GM11168 (cell line): ENCODE data around the gene PLEKHA8.

Experiments
- in situ Hi-C: fragments of 300-500 bp; cut with MboI; formaldehyde crosslinking; loops from one replicate; pipeline ENCODE4 v1.12.0; 2022; ENCODE audit warnings: low sequenced_read_pairs; ENCODE audit not compliant: unreplicated experiment

PLEKHA8 gene

DNA sequence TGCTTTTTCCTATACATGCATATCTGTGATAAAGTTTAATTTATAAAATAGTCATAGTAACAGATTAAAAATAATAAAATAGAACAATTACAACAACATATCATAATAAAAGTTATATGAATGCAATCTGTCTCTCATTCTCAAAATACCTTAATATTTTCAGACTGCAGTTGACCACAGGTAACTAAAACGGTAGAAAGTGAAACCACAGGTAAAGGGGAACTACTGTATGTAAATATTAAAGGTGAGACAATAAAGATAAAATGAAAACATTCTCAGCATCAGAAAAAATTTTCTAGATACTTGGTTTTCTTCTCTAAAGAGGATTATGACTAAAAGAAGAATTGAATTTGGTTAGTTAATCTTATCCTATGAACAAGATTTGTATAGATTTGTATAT, 7.7 kb upstream of the PLEKHA8 start:
- in situ Hi-C loops: no loop called here

DNA sequence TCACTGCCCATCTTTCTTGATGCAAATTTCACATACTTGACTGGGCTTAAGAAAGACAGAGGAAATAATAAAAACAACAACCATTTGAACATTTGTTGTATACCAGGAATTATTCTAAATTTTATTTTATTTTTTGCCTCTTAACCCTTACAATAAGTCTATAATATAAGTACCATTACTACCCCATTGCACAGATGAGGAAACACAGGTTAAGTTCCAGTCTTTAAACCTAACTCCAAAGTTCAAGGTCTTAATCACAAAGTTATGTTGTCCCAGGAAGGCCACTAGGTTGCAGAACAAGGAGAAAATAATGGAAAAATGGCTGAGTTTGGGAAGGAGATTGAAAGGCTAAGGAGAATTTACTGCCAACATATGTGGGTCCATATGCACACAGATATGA, 5.2 kb upstream of the PLEKHA8 start:
- in situ Hi-C loops: no loop called here

DNA sequence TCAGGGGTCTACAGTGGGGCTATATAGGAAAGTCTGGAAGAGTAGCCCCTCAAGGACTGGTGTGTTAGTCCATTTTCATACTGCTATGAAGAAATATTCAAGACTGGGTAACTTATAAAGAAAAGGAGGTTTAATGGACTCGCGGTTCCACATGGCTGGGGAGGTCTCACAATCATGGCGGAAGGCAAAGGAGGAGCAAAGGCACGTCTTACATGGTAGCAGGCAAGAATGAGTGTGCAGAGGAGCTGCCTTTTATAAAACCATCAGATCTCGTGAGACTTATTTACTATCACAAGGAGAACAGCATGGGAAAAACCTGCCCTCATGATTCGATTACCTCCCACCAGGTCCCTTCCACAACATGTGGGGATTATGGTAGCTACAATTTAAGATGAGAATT, 4.7 kb upstream of the PLEKHA8 start:
- in situ Hi-C loops: no loop called here

GRCh38 chr7:30026229-30027064, 1.8 kb upstream of the PLEKHA8 start, which contains the start of gene FKBP14:
TSS of gene FKBP14 (minus strand) at chr7:30026702. CDS start at chr7:30026508, 194 bp downstream.
- in situ Hi-C loops: no loop called here

- in situ Hi-C loops: no loop called here
Observed at GRCh38 chr7:30027065-30027456, 1.2 kb upstream of the PLEKHA8 start.

DNA sequence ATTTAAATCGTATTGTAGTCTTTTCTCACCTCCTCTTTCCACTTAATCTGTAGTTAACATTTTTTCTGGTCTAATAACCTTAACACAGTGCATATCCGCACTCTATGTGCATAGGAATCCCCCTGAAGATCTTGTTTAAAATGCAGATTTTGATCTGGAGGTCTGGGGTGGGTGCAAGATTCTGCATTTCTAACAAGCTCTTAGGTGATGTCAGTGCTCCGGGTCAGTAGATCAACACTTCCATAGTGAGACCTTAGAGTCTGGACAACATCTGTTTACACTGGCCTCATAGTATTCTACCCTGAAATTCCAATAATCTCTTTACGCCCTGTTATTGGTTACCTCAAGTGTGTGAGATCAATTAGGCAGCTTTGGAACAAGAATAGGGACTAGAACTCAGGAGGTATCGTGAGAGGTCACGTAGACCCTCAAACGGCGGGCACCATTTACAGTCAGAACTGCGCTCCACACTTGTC, 434 bp upstream of the PLEKHA8 start:
- in situ Hi-C loops: no loop called here

DNA sequence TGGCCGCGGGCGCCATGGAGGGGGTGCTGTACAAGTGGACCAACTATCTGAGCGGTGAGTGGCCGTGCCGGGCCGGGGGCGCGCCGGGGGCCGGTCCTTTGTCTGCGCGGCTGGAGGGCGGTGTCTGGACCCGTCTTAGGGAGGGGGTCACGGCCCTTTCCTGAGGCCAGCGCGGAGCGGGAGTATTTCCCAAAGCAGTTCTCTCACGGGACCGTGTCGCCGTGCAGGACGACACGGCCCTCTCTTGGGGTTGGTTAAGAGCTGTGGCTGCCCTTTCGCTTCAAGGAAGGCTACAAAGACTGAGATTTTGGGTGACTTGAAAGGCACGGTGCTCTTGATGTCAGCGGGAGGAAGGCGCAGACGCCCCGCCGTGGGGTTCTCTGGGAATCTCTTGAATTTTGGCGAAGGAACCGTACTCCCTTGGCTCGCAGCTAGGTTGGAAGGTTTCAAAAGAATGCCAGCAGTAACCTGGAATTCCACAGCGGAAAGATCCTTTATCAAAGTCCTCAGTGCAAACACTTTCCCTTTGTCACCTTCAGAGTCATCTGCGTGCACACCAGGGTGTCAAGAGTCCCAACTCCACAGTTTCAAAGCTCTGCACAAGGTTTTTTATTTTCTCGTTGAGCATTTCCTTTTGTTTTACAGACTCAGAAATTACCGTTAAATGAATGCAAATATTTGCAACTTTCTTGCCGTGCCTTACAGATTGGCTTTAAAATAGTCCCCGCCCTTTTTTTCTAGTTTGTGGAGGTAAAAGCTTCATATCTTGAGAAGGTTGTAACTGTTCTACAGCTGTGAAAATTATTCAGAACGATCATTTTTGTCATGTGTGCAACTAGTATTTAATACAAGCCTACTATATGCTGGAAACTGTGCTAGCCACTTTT, 780 bp downstream of the PLEKHA8 start:
- in situ Hi-C loops: no loop called here

DNA sequence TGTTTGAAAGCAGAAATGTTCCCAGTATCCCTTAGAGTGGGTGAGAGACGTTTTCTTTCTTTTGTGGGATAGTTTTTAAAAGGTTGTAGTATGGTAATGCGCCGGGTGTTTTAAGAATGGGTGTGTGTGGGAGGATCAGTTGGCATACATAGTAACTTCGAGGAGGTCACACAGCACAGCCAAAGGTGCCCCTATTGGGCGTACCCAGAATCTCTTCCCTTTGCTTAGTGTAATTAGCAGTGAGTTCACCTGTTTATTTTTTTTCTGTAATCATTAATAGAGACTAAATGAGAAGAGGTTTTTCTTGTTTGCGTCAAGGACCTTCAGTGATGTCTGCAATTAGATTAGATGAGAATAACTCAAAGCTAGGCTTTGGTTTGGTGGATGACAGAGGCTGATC, 1.5 kb downstream of the PLEKHA8 start:
- in situ Hi-C loops: no loop called here

GRCh38 chr7:30032310-30033125, 4.3 kb downstream of the PLEKHA8 start:
- in situ Hi-C loops: no loop called here

GRCh38 chr7:30034501-30034900, 6.3 kb downstream of the PLEKHA8 start:
- in situ Hi-C loops: no loop called here

- in situ Hi-C loops: no loop called here
Observed at GRCh38 chr7:30036220-30036619, 8.0 kb downstream of the PLEKHA8 start.

GRCh38 chr7:30038196-30038980, 10.2 kb downstream of the PLEKHA8 start:
- in situ Hi-C loops: no loop called here

- in situ Hi-C loops: no loop called here
Observed at GRCh38 chr7:30040938-30041337, 12.7 kb downstream of the PLEKHA8 start.

- in situ Hi-C loops: no loop called here
Observed at GRCh38 chr7:30041526-30042269, 13.5 kb downstream of the PLEKHA8 start.

- in situ Hi-C loops: no loop called here
Observed at GRCh38 chr7:30046127-30046770, 18.0 kb downstream of the PLEKHA8 start.

DNA sequence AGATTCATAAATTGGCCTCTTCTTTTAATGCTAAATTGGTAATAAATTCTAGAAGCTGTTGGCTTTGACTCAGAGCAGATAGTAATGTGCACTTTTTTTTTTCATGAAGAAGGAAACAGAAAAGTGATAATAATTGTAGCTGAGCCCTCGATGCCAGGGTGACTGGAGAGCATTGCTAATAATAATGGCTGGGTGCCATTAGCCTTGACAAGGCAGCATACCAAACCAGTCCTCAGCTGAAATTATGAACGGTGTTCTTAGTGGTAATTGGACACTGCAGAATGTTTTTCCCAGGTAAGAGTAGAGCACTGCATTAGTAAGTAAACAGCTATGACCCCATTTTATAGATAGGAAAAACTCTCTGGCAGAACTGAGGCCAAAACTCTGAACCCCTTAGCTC, 18.9 kb downstream of the PLEKHA8 start:
- in situ Hi-C loops: no loop called here

DNA sequence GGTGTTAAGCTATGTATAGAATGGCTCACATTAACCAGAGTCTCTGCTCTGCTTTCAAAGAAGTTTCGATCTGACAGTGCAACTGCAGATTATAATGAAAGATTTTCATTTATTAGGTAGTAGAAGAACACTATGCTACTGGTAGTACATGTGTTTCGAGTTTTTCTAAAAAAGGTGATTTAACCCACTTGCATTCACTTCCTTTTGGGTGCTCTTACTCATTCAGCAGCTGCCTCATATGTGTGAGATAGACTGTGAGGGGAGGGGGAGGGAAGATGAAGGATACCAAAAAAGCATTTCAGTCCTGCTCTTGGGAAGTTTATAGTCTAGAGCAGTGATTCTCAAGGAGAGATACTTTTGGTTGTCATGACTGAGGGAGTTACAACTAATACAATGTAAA, 20.4 kb downstream of the PLEKHA8 start:
- in situ Hi-C loops: no loop called here

GRCh38 chr7:30049173-30049572, 21.0 kb downstream of the PLEKHA8 start:
- in situ Hi-C loops: no loop called here
